Measurements from ENCODE around the gene NGEF. TPM values are rescaled to one million over a fixed set of nuclear protein-coding genes. Genes with fewer than 3 reads are reported as not detected.
A peak's percentile ranks its signal among the peaks of the same experiment; 100 is the strongest.

NGEF gene
- total RNA-seq, 1 donor from 2014 or later = 0.16 TPM

GRCh38 chr2:233037078-233037477, 24.0 kb upstream of the NGEF start:
- H3K4me3 Mint-ChIP-seq (ENCODE audit: unreplicated experiment) = no peak overlapping the region
- H3K27ac ChIP-seq (ENCODE audit: low read depth, low read length) = no peak overlapping the region
- H3K9ac ChIP-seq (ENCODE audit: low read length) = no peak overlapping the region
- H3K4me2 ChIP-seq (ENCODE audit: low read length) = no peak overlapping the region
- H3K9me3 Mint-ChIP-seq (ENCODE audit: unreplicated experiment) = peaks cover 3% of the 10 kb centered on the region
- peaks cover 2% of the 10 kb centered on the region for H3K27me3 ChIP-seq (ENCODE audit: insufficient read depth, low read length)
- FAIRE-seq (no peak), DNase-seq (ENCODE audit: low read depth) (peak; percentile 41)
- H3K9me3 ChIP-seq (ENCODE audit: insufficient read depth, low read depth, low read length) = no peaks in the 10 kb centered on the region
- peaks cover 2% of the 10 kb centered on the region for H3K36me3 Mint-ChIP-seq (ENCODE audit: low read depth, unreplicated experiment)
- H3K27ac Mint-ChIP-seq (ENCODE audit: unreplicated experiment) = no peak overlapping the region
- TF ChIP-seq EZH2 (IDR thresholded peaks at IDR 0.05; ENCODE audit: insufficient read depth, low read length) = no peak
- H3K79me2 ChIP-seq (ENCODE audit: insufficient read depth, low read length) = no peaks in the 10 kb centered on the region
- H4K20me1 ChIP-seq (ENCODE audit: insufficient read depth, low read length) = no peaks in the 10 kb centered on the region
- no peak overlapping the region for H2AFZ ChIP-seq (ENCODE audit: low read depth, low read length)
- peaks cover 9% of the 10 kb centered on the region for H3K4me1 ChIP-seq (ENCODE audit: insufficient read depth, low read length)
- H3K4me1 Mint-ChIP-seq (ENCODE audit: low read depth, unreplicated experiment) = peaks cover 7% of the 10 kb centered on the region
- H3K36me3 ChIP-seq (ENCODE audit: insufficient read depth, low read length) = no peaks in the 10 kb centered on the region
- H3K4me3 ChIP-seq (ENCODE audit: insufficient read depth, low read depth, low read length) = no peak overlapping the region
- H3K27me3 Mint-ChIP-seq (ENCODE audit: low read depth, unreplicated experiment) = peaks cover 4% of the 10 kb centered on the region

DNA sequence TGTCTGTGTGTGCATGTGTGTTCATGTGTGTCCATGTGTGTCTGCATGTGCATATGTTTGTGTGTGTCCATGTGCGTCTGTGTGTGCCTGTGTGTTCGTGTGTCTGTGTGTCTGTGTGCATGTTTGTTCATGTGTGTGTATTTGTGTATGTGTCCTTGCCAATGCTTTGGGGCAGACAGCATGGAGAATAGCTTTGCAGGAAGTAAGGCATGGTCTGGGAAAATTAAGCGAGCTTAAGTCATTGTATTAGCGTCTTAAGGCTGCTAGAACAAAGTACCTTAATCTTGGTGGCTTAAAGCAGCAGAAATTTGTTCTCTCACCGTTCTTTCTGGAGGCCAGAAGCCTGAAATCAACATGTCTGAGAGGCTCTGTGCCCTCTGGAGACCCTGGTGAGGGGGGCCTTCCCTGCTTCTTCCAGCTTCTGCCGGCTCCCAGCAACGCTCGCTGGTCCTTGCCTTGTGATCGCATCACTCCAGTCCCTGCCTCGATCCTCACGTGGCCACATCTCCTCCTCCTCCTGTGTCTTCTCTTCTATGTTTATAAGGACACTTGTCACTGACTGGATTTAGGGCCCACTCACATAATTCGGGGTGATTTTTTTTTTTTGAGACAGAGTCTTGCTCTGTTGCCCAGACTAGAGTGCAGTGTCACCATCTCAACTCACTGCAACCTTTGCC, 23.2 kb upstream of the NGEF start:
- H3K9ac ChIP-seq (ENCODE audit: low read length) = no peak overlapping the region
- H3K9me3 ChIP-seq (ENCODE audit: insufficient read depth, low read depth, low read length) = no peaks in the 10 kb centered on the region
- H3K4me3 ChIP-seq (ENCODE audit: insufficient read depth, low read depth, low read length) = no peak overlapping the region
- H3K4me3 Mint-ChIP-seq (ENCODE audit: unreplicated experiment) = no peak overlapping the region
- no peak overlapping the region for H3K4me2 ChIP-seq (ENCODE audit: low read length)
- peaks cover 9% of the 10 kb centered on the region for H3K4me1 ChIP-seq (ENCODE audit: insufficient read depth, low read length)
- H4K20me1 ChIP-seq (ENCODE audit: insufficient read depth, low read length) = no peaks in the 10 kb centered on the region
- H3K36me3 ChIP-seq (ENCODE audit: insufficient read depth, low read length) = no peaks in the 10 kb centered on the region
- peaks cover 7% of the 10 kb centered on the region for H3K4me1 Mint-ChIP-seq (ENCODE audit: low read depth, unreplicated experiment)
- H3K27ac Mint-ChIP-seq (ENCODE audit: unreplicated experiment) = no peak overlapping the region
- no peaks in the 10 kb centered on the region for H3K27me3 Mint-ChIP-seq (ENCODE audit: low read depth, unreplicated experiment)
- no peaks in the 10 kb centered on the region for H3K79me2 ChIP-seq (ENCODE audit: insufficient read depth, low read length)
- H3K36me3 Mint-ChIP-seq (ENCODE audit: low read depth, unreplicated experiment) = no peaks in the 10 kb centered on the region
- H3K27ac ChIP-seq (ENCODE audit: low read depth, low read length) = no peak overlapping the region
- TF ChIP-seq CTCF (IDR thresholded peaks at IDR 0.05; ENCODE audit: insufficient read depth, low read depth, low read length) = no peak
- TF ChIP-seq EZH2 (IDR thresholded peaks at IDR 0.05; ENCODE audit: insufficient read depth, low read length) = no peak
- H3K9me3 Mint-ChIP-seq (ENCODE audit: unreplicated experiment) = peaks cover 3% of the 10 kb centered on the region
- FAIRE-seq (no peak), DNase-seq (ENCODE audit: low read depth) (no peak)
- no peaks in the 10 kb centered on the region for H3K27me3 ChIP-seq (ENCODE audit: insufficient read depth, low read length)
- no peak overlapping the region for H2AFZ ChIP-seq (ENCODE audit: low read depth, low read length)

DNA sequence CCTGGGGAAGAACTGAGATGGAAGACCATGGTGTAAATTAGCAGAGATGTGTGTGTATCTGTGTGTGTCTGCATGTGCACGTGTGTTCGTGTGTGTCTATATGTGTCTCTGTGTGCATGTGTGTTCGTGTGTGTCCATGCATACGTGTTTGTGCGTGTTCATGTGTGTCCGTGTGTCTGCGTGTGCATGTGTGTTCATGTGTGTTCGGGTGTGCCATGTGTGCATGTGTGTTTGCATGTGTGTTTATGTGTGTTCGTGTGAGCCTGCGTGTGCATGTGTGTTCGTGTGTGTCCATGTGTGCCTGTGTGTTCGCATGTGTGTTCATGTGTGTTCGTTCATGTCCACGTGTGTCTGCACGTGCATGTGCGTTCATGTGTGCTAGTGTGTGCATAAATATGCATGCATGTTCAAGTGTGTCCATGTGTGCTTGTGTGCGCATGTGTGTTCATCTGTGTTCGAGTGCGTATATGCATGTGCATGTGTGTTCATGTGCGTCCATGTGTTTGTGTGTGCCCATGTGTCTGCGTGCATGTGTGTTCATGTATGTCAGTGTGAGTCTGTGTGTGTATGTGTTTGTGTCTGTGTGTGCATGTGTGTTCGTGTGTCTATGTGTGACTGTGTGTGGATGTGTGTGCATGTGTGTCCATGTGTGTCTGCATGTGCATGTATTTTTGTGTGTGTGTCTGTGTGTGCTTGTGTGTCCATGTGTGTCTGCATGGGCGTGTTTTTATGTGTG, 22.5 kb upstream of the NGEF start:
- peaks cover 3% of the 10 kb centered on the region for H3K9me3 Mint-ChIP-seq (ENCODE audit: unreplicated experiment)
- Histone ChIP-seq H2AFZ (ENCODE audit: low read depth, low read length) (no peak overlapping the region), H3K27me3 (ENCODE audit: insufficient read depth, low read length) (no peaks in the 10 kb centered on the region), H3K9me3 (ENCODE audit: insufficient read depth, low read depth, low read length) (no peaks in the 10 kb centered on the region), H3K27ac (ENCODE audit: low read depth, low read length) (no peak overlapping the region), H3K9ac (ENCODE audit: low read length) (no peak overlapping the region), H3K4me3 (ENCODE audit: insufficient read depth, low read depth, low read length) (no peak overlapping the region), H3K79me2 (ENCODE audit: insufficient read depth, low read length) (no peaks in the 10 kb centered on the region), H3K4me1 (ENCODE audit: insufficient read depth, low read length) (peaks cover 9% of the 10 kb centered on the region), H3K4me2 (ENCODE audit: low read length) (no peak overlapping the region), H4K20me1 (ENCODE audit: insufficient read depth, low read length) (no peaks in the 10 kb centered on the region), H3K36me3 (ENCODE audit: insufficient read depth, low read length) (no peaks in the 10 kb centered on the region)
- FAIRE-seq (peak; percentile 17), DNase-seq (ENCODE audit: low read depth) (no peak)
- peaks cover 7% of the 10 kb centered on the region for H3K4me1 Mint-ChIP-seq (ENCODE audit: low read depth, unreplicated experiment)
- H3K36me3 Mint-ChIP-seq (ENCODE audit: low read depth, unreplicated experiment) = no peaks in the 10 kb centered on the region
- H3K4me3 Mint-ChIP-seq (ENCODE audit: unreplicated experiment) = no peak overlapping the region
- H3K27ac Mint-ChIP-seq (ENCODE audit: unreplicated experiment) = no peak overlapping the region
- TF ChIP-seq CTCF (IDR thresholded peaks at IDR 0.05; ENCODE audit: insufficient read depth, low read depth, low read length) (no peak), EZH2 (IDR thresholded peaks at IDR 0.05; ENCODE audit: insufficient read depth, low read length) (peak; percentile 18)
- H3K27me3 Mint-ChIP-seq (ENCODE audit: low read depth, unreplicated experiment) = no peaks in the 10 kb centered on the region
